Endothelial cell of umbilical vein (primary cell): ENCODE results near the gene TGIF1. TPM values are rescaled to one million over a fixed set of nuclear protein-coding genes. Genes with fewer than 3 reads are reported as not detected.

ENCODE experiments used
- BruUV-seq: library from RNA; stranded (reverse); fragments of 400-500 nt; replicated peaks from 2 replicates; lab custom pipeline; 2021; lab: Mats Ljungman, UMichigan
- CTCF ChIA-PET: fragments of 300-600, 350-600 bp; sonication (Branson Sonifier 250); formaldehyde crosslinking; loops from one replicate; lab custom pipeline; 2021; ENCODE audit warnings: antibody characterized with exemption, inconsistent platforms; lab: Charles Lee
- POLR2A ChIA-PET: fragments of 300-600, 350-600 bp; sonication (Branson Sonifier 250); formaldehyde crosslinking; loops from one replicate; lab custom pipeline; 2021; ENCODE audit warnings: antibody characterized with exemption, inconsistent platforms; lab: Charles Lee
- DNase-seq: peaks from one replicate; pipeline ENCODE4 v3.0.0-alpha.2; 2011; ENCODE audit warnings: low read depth, low spot score
- FAIRE-seq: peaks from 2 replicates; lab custom pipeline; 2011; peaks lifted over from hg19 to GRCh38; lab: Jason Lieb, UNC
- H2AFZ ChIP-seq: 2 replicates; pipeline ENCODE4 v1.6.0; 2012; ENCODE audit warnings: low read depth, low read length, control low read depth, inconsistent platforms
- H3K27ac ChIP-seq: 2 replicates; pipeline ENCODE4 v1.5.1; 2011; ENCODE audit warnings: low read depth, mild to moderate bottlenecking, control low read depth, low read length, moderate library complexity; ENCODE audit not compliant: insufficient read depth
- H3K27me3 ChIP-seq, 2 experiments: 2 replicates each; pipeline versions ENCODE4 v1.6.0 to v1.6.1; 2011; ENCODE audit warnings: low read length in 2 of 2, mixed read lengths in 1 of 2; ENCODE audit not compliant: control insufficient read depth in 2 of 2, insufficient read depth in 2 of 2
- H3K36me3 ChIP-seq, 2 experiments: 2 replicates in 1 of 2; 3 replicates in 1 of 2; pipeline ENCODE4 v1.5.1; 2011; ENCODE audit warnings: low read length in 2 of 2, mild to moderate bottlenecking in 1 of 2, moderate library complexity in 1 of 2; ENCODE audit not compliant: control insufficient read depth in 2 of 2, insufficient read depth in 2 of 2; ENCODE audit errors: extremely low read depth in 1 of 2
- H3K4me1 ChIP-seq: 3 replicates; pipeline ENCODE4 v1.5.1; 2011; ENCODE audit warnings: mild to moderate bottlenecking, low read length; ENCODE audit not compliant: control insufficient read depth, insufficient read depth; ENCODE audit errors: extremely low read depth
- H3K4me2 ChIP-seq: 2 replicates; pipeline ENCODE4 v1.6.1; 2011; ENCODE audit warnings: low read length, control low read depth, mixed read lengths; ENCODE audit not compliant: insufficient read depth
- H3K4me3 ChIP-seq, 3 experiments: fragments of 200-600 bp in 1 of 3; sonication (generic), shearing (Covaris generic) in 1 of 3; replicated peaks in 1 of 3; 2 replicates each; pipeline ENCODE4 v1.5.1; 2011 to 2016; ENCODE audit warnings: control low read depth in 3 of 3, low read length in 3 of 3, mild to moderate bottlenecking in 2 of 3, inconsistent platforms in 1 of 3, low read depth in 1 of 3, moderate library complexity in 1 of 3; ENCODE audit not compliant: insufficient read depth in 1 of 3
- H3K79me2 ChIP-seq: 2 replicates; pipeline ENCODE4 v1.6.0; 2012; ENCODE audit warnings: low read length, inconsistent platforms; ENCODE audit not compliant: control insufficient read depth, insufficient read depth
- H3K9ac ChIP-seq: replicated peaks from 2 replicates; pipeline ENCODE3; 2011; ENCODE audit warnings: low read length, control low read depth; ENCODE audit not compliant: insufficient read depth; ENCODE audit errors: extremely low read depth
- H3K9me1 ChIP-seq: replicated peaks from 3 replicates; pipeline ENCODE4 v1.6.0; 2011; ENCODE audit warnings: mild to moderate bottlenecking, low read length; ENCODE audit not compliant: control insufficient read depth, insufficient read depth; ENCODE audit errors: extremely low read depth
- H3K9me3 ChIP-seq: replicated peaks from 2 replicates; pipeline ENCODE4 v1.5.1; 2012; ENCODE audit warnings: low read length, inconsistent platforms; ENCODE audit not compliant: control insufficient read depth, insufficient read depth
- H4K20me1 ChIP-seq: replicated peaks from 2 replicates; pipeline ENCODE3; 2011; ENCODE audit warnings: mild to moderate bottlenecking, low read length; ENCODE audit not compliant: control insufficient read depth, insufficient read depth; ENCODE audit errors: extremely low read depth
- CTCF ChIP-seq, 2 donors: IDR thresholded peaks; 1 replicate in 1 of 2; 2 replicates in 1 of 2; pipeline ENCODE4 v1.5.1; 2011; ENCODE audit warnings: low read length in 2 of 2, mild to moderate bottlenecking in 2 of 2, moderate library complexity in 2 of 2, control low read depth in 1 of 2, inconsistent platforms in 1 of 2, low read depth in 1 of 2; ENCODE audit not compliant: insufficient read depth in 1 of 2; ENCODE audit errors: extremely low read depth in 1 of 2
- EZH2 ChIP-seq: IDR thresholded peaks from 2 replicates; pipeline ENCODE4 v1.6.1; 2012; ENCODE audit warnings: borderline replicate concordance, low read depth, mild to moderate bottlenecking, moderate library complexity, low read length, inconsistent platforms; ENCODE audit not compliant: severe bottlenecking
- FOS ChIP-seq: IDR thresholded peaks from 2 replicates; pipeline ENCODE4 v1.6.1; 2011; ENCODE audit warnings: mild to moderate bottlenecking, low read length, moderate library complexity, borderline replicate concordance; ENCODE audit not compliant: insufficient read depth
- GATA2 ChIP-seq: IDR thresholded peaks from 2 replicates; pipeline ENCODE4 v1.7.0; 2011; ENCODE audit warnings: low read depth, mild to moderate bottlenecking, moderate library complexity, mixed read lengths, low read length; ENCODE audit not compliant: insufficient read length, insufficient read depth
- JUN ChIP-seq: IDR thresholded peaks from 2 replicates; pipeline ENCODE4 v1.6.1; 2011; ENCODE audit warnings: borderline replicate concordance, low read depth; ENCODE audit not compliant: insufficient read length, insufficient read depth
- MAX ChIP-seq: IDR thresholded peaks from 2 replicates; pipeline ENCODE4 v1.6.1; 2011; ENCODE audit not compliant: insufficient read depth, insufficient read length
- MYC ChIP-seq: IDR thresholded peaks from one replicate; pipeline ENCODE4 v1.6.1; 2011; ENCODE audit warnings: mild to moderate bottlenecking, low read depth, low read length
- POLR2A ChIP-seq: IDR thresholded peaks from 2 replicates; pipeline ENCODE4 v1.6.1; 2012; ENCODE audit warnings: low read depth, mild to moderate bottlenecking, control low read depth, low read length
- POLR2AphosphoS5 ChIP-seq: IDR thresholded peaks from 2 replicates; pipeline ENCODE4 v1.6.1; 2012; ENCODE audit warnings: low read depth, mild to moderate bottlenecking, control low read depth, low read length, moderate library complexity; ENCODE audit not compliant: insufficient read depth
- dilution Hi-C: fragments of 300-500 bp; cut with MboI; formaldehyde crosslinking; loops from one replicate; pipeline ENCODE4 v1.15.0; 2019; ENCODE audit warnings: low sequenced_read_pairs; ENCODE audit not compliant: extremely low pct_ligation_motif_present
- intact Hi-C: fragments of 100-400 bp; cut with micrococcal nuclease; formaldehyde crosslinking; loops from one replicate; pipeline ENCODE4 v1.10.0; 2022
- polyA plus RNA-seq, 4 experiments: library from polyadenylated mRNA; depleted of rRNA in 3 of 4; stranded (reverse) in 3 of 4; unstranded in 1 of 4; fragments of >200 nt; gene quantifications; 2 replicates each; pipeline versions ENCODE4 v1.2.1 to v1.2.3, GENCODE V29; 2011 to 2012; ENCODE audit warnings: missing spikeins in 1 of 4
- total RNA-seq: library from RNA; stranded (reverse); gene quantifications from 2 replicates; pipeline ENCODE4 v1.2.3, GENCODE V29; 2021

Gene TGIF1
- total and polyA plus RNA-seq, 2 donors (not counting 3 experiments of a cell fraction or from before 2014, with no cell fraction given), result 75.6 to 96.6 TPM

GRCh38 chr18:3451989-3452749 lies 2.2 kb downstream of the TGIF1 start:
- no peaks in the 10 kb centered on the region for H3K27me3 ChIP-seq
- ChIA-PET POLR2A (interaction anchor here (1.2 to 1.9 kb wide), 3 partner anchors 14 to 151 kb away, joined by 3 to 15 read pairs (median 12); no protein-coding TSS in a partner anchor), CTCF (interaction anchor here (0.9 to 6.0 kb wide), 11 partner anchors 14 to 418 kb away, joined by 3 to 61 read pairs (median 17); no protein-coding TSS in a partner anchor)
- dilution Hi-C loops, result loop anchor here (25.0 kb wide), 1 partner anchor 190 kb away; the partner anchor contains the start of gene MYL12B
- H4K20me1 ChIP-seq, result no peaks in the 10 kb centered on the region
- peaks cover 39% of the 10 kb centered on the region for H3K4me1 ChIP-seq
- no peaks in the 10 kb centered on the region for H3K9me1 ChIP-seq
- H2AFZ ChIP-seq, result no peak overlapping the region
- peak overlapping the region; percentile 96 for H3K9ac ChIP-seq
- FAIRE-seq (peak; percentile 24), DNase-seq (peak; percentile 70)
- H3K4me3 ChIP-seq, result peak overlapping the region; percentile 90 to 95 (median 92)
- no peak for TF ChIP-seq EZH2
- TF ChIP-seq MYC, result no peak
- BruUV-seq, result no TSS peak
- intact Hi-C loops, result loop anchor here (1.0 to 5.0 kb wide), 6 partner anchors 142 to 545 kb away; partner anchors contain the start of gene MYL12B
- H3K36me3 ChIP-seq, result peaks cover 6 to 11% of the 10 kb centered on the region in 2 experiments
- no peaks in the 10 kb centered on the region for H3K9me3 ChIP-seq
- peak overlapping the region; percentile 98 for H3K27ac ChIP-seq
- peak overlapping the region; percentile 98 for H3K4me2 ChIP-seq
- peaks cover 70% of the 10 kb centered on the region for H3K79me2 ChIP-seq

GRCh38 chr18:3452750-3453539 lies 3.0 kb downstream of the TGIF1 start:
- CTCF ChIA-PET, result interaction anchor here (0.9 to 6.0 kb wide), 16 partner anchors 10 to 545 kb away, joined by 3 to 61 read pairs (median 6); no protein-coding TSS in a partner anchor
- Histone ChIP-seq H3K36me3 (peaks cover 12 to 18% of the 10 kb centered on the region in 2 experiments), H2AFZ (no peak overlapping the region), H3K9me3 (no peaks in the 10 kb centered on the region), H3K27me3 (no peaks in the 10 kb centered on the region), H3K4me2 (peak overlapping the region; percentile 98), H3K4me3 (peak overlapping the region; percentile 90 to 95 (median 92)), H4K20me1 (no peaks in the 10 kb centered on the region), H3K9ac (peak overlapping the region; percentile 96), H3K4me1 (peaks cover 38% of the 10 kb centered on the region), H3K79me2 (peaks cover 77% of the 10 kb centered on the region), H3K9me1 (no peaks in the 10 kb centered on the region), H3K27ac (peak overlapping the region; percentile 98)
- BruUV-seq, result no TSS peak
- dilution Hi-C loops (loop anchor here (25.0 kb wide), 1 partner anchor 191 kb away; the partner anchor contains the start of gene MYL12B), intact Hi-C loops (loop anchor here (1.0 to 5.0 kb wide), 6 partner anchors 191 to 544 kb away; partner anchors contain the start of genes MYL12A and MYL12B)
- DNase-seq (peak; percentile 49), FAIRE-seq (no peak)
- POLR2A ChIA-PET, result interaction anchor here (1.0 to 1.9 kb wide), 6 partner anchors 11 to 213 kb away, joined by 3 to 15 read pairs (median 8); no protein-coding TSS in a partner anchor
- TF ChIP-seq FOS (no peak), MYC (no peak), GATA2 (no peak), JUN (no peak), CTCF (IDR thresholded peaks at IDR 0.05; ENCODE audit: extremely low read depth in 1 of 2, insufficient read depth in 1 of 2, low read depth in 1 of 2, low read length in 2 of 2) (no peak), POLR2AphosphoS5 (no peak), POLR2A (no peak), EZH2 (no peak), MAX (no peak)
